GM19438 (cell line): ENCODE data around the gene ICA1.
"Not testable (repeated sequence)": the region's sequence is repeated elsewhere in the genome, so short reads cannot be mapped to it uniquely, and the experiment has no call there.

Experiments used
- ATAC-seq: cut with Tn5 transposase; IDR thresholded peaks from one replicate; pipeline ENCODE4 v1.9.1; 2021; ENCODE audit warnings: low read depth; ENCODE audit not compliant: unreplicated experiment

Gene ICA1

DNA sequence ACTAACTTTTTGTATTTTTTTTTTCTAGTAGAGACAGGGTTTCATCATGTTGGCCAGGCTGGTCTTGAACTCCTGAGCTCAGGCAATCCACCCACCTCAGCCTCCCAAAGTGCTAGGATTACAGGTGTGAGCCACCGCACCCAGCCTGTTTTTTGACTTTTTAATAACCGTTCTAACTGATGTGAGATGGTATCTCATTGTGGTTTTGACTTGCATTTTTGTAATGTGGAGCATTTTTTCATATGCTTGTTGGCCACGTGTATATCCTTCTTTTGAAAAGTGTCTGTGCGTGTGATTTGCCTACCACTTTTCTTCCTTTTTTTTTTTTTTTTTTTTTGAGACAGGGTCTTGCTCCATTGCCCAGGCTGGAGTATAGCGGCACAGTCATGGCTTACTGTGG is 198.7 kb downstream of the ICA1 start:
- not testable (repeated sequence) for ATAC-seq
